Memory B cell (primary cell): ENCODE data around the gene MAPT.

Experiments
- ATAC-seq: fragments of 150-1000 bp; cut with Tn5 transposase; 2 replicates; pipeline ENCODE4 v1.10.0; 2021; ENCODE audit warnings: low read depth, mild to moderate bottlenecking, moderate library complexity
- DNase-seq, 2 donors: peaks; one replicate each; pipeline ENCODE4 v3.0.0; 2022; ENCODE audit warnings: low spot score in 2 of 2
- H3K27ac Mint-ChIP-seq: one replicate; pipeline ENCODE4 v1.8.0; 2022; ENCODE audit warnings: mild to moderate bottlenecking, moderate library complexity, mixed read lengths
- H3K27me3 Mint-ChIP-seq: one replicate; pipeline ENCODE4 v1.8.0; 2022; ENCODE audit warnings: mixed read lengths
- H3K36me3 Mint-ChIP-seq: one replicate; pipeline ENCODE4 v1.8.0; 2022; ENCODE audit warnings: mild to moderate bottlenecking, mixed read lengths
- H3K4me1 Mint-ChIP-seq: one replicate; pipeline ENCODE4 v1.8.0; 2022; ENCODE audit warnings: mixed read lengths
- H3K4me3 Mint-ChIP-seq: one replicate; pipeline ENCODE4 v1.8.0; 2022; ENCODE audit warnings: mild to moderate bottlenecking, moderate library complexity, mixed read lengths
- H3K9me3 Mint-ChIP-seq: one replicate; pipeline ENCODE4 v1.8.0; 2022; ENCODE audit warnings: mixed read lengths

The MAPT gene

GRCh38 chr17:46028374-46028773 is 134.0 kb downstream of the MAPT start:
- Mint-ChIP-seq H3K4me3 (no peak overlapping the region), H3K27ac (peak overlapping the region; percentile 89)

DNA sequence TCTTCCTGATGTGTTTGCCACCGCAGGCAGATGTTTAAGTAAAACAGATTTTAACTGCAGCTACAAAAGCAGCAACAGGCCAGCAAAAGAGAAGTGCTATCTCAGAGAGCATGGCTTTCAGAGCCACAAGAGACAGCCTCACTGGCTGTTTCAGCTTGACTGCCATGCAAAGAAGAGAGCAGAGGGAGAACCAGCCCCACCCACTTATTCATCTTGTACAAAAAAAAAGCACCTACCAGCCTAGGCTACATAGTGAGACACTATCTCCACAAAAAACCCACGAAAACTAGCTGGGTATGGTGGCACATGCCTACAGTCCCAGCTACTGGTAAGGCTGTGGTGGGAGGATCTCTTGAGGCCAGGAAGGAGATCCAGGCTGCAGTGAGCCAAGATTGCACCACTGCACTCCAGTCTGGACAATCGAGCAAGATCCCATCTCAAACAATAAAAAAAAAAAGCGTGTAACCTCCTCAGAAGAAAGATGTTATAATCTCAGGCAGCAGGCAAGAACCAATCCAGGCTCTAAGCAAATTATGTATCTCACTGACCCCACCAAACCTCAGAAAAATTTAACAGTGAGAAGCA is 134.7 kb downstream of the MAPT start:
- H3K4me3 Mint-ChIP-seq = no peak overlapping the region
- no peaks in the 10 kb centered on the region for H3K9me3 Mint-ChIP-seq
- peak overlapping the region; percentile 89 for H3K27ac Mint-ChIP-seq
- ATAC-seq (peak; percentile 91), DNase-seq (peak; percentile 25 to 50)
- H3K27me3 Mint-ChIP-seq = no peaks in the 10 kb centered on the region
- peaks cover 50% of the 10 kb centered on the region for H3K4me1 Mint-ChIP-seq
- peaks cover 33% of the 10 kb centered on the region for H3K36me3 Mint-ChIP-seq

More at GRCh38 chr17:46028374-46028773, 134.0 kb downstream of the MAPT start:
- no peaks in the 10 kb centered on the region for H3K27me3 Mint-ChIP-seq
- DNase-seq (no peak), ATAC-seq (no peak)
- peaks cover 31% of the 10 kb centered on the region for H3K36me3 Mint-ChIP-seq
- peaks cover 53% of the 10 kb centered on the region for H3K4me1 Mint-ChIP-seq
- no peaks in the 10 kb centered on the region for H3K9me3 Mint-ChIP-seq

GRCh38 chr17:46029627-46030026 is 135.3 kb downstream of the MAPT start:
- Mint-ChIP-seq H3K27ac (peak overlapping the region; percentile 89), H3K36me3 (peaks cover 35% of the 10 kb centered on the region), H3K27me3 (no peaks in the 10 kb centered on the region), H3K4me1 (peaks cover 49% of the 10 kb centered on the region), H3K9me3 (no peaks in the 10 kb centered on the region), H3K4me3 (no peak overlapping the region)
- DNase-seq (no peak), ATAC-seq (no peak)

GRCh38 chr17:46030752-46031151 is 136.4 kb downstream of the MAPT start:
- peaks cover 40% of the 10 kb centered on the region for H3K4me1 Mint-ChIP-seq
- H3K27me3 Mint-ChIP-seq = no peaks in the 10 kb centered on the region
- H3K9me3 Mint-ChIP-seq = no peaks in the 10 kb centered on the region
- DNase-seq (no peak), ATAC-seq (no peak)
- H3K4me3 Mint-ChIP-seq = no peak overlapping the region
- H3K36me3 Mint-ChIP-seq = peaks cover 43% of the 10 kb centered on the region
- peak overlapping the region; percentile 17 for H3K27ac Mint-ChIP-seq

DNA sequence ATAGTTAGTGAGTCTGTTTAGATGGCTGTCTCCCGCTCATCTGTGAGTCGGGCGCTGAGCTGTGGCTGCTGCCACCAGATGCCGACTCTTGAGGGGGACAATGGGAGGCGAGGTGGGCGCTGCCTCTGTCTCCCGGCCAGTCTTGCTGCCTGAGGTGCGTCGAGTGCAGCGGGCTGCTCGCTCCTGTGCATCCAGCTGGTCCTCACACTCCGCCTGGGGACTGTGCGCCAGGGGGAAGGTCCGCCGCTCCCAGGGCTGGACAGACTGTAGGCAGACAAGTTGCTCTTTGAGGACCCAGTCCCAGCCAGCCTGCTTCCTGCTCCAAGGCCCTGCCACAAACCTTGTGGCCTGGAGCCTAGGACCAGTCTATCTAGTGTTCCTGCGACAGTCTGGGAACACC is 137.1 kb downstream of the MAPT start:
- Mint-ChIP-seq H3K4me1 (peaks cover 33% of the 10 kb centered on the region), H3K27me3 (no peaks in the 10 kb centered on the region), H3K27ac (peak overlapping the region; percentile 84), H3K4me3 (no peak overlapping the region), H3K36me3 (peaks cover 43% of the 10 kb centered on the region), H3K9me3 (no peaks in the 10 kb centered on the region)
- ATAC-seq (no peak), DNase-seq (no peak)

DNA sequence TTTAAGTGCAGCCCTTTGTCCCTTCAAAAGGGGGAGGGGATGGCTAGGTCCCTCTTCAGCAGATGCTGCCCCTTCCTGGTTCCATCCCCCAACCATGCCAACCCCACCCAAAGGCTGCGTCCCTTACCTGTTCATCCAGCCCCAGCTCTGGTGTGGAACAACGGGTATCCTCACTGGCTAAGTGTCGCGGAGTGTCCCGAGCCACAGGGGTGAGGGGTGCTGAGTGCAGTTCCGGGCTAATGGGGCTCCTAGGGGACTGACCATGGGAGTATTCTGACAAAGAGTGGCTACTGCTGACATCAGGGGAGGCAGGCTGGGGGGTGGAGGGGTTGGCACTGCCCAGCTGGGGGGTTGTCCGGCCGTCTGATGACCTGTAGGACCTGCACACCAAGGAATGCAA is 137.6 kb downstream of the MAPT start:
- H3K4me3 Mint-ChIP-seq = no peak overlapping the region
- DNase-seq = no peak
- peak overlapping the region; percentile 84 for H3K27ac Mint-ChIP-seq
- no peak for ATAC-seq
- peaks cover 45% of the 10 kb centered on the region for H3K36me3 Mint-ChIP-seq
- H3K27me3 Mint-ChIP-seq = no peaks in the 10 kb centered on the region
- H3K9me3 Mint-ChIP-seq = no peaks in the 10 kb centered on the region
- peaks cover 29% of the 10 kb centered on the region for H3K4me1 Mint-ChIP-seq

GRCh38 chr17:46032909-46033308 is 138.6 kb downstream of the MAPT start:
- no peaks in the 10 kb centered on the region for H3K27me3 Mint-ChIP-seq
- H3K9me3 Mint-ChIP-seq = no peaks in the 10 kb centered on the region
- H3K4me3 Mint-ChIP-seq = no peak overlapping the region
- H3K27ac Mint-ChIP-seq = peak overlapping the region; percentile 84
- peaks cover 49% of the 10 kb centered on the region for H3K36me3 Mint-ChIP-seq
- no peak for ATAC-seq
- DNase-seq = no peak
- H3K4me1 Mint-ChIP-seq = peaks cover 20% of the 10 kb centered on the region

DNA sequence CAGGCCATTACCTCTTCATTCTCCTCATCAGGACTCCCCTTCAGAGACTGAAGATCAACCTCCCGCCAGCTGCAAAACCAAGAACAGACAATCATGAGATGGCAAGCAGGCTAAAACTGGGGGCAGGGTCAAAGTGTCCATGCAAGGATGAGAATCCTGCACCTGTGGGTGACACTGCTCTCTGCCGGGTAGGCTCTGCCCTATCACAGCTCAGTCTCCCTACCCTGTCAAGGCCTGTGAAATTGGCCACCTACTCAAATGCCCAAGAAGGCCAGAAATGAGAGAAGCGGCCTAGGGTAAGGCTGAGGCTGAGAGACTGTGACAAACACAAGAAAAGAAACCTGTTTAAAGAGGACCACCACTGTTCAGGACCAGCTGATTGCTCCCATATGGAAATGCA is 139.0 kb downstream of the MAPT start:
- no peak for DNase-seq
- no peaks in the 10 kb centered on the region for H3K27me3 Mint-ChIP-seq
- H3K36me3 Mint-ChIP-seq = peaks cover 53% of the 10 kb centered on the region
- no peak for ATAC-seq
- H3K27ac Mint-ChIP-seq = peak overlapping the region; percentile 84
- H3K4me1 Mint-ChIP-seq = peaks cover 17% of the 10 kb centered on the region
- H3K4me3 Mint-ChIP-seq = no peak overlapping the region
- H3K9me3 Mint-ChIP-seq = no peaks in the 10 kb centered on the region

GRCh38 chr17:46035112-46035818 is 140.9 kb downstream of the MAPT start:
- Mint-ChIP-seq H3K36me3 (peaks cover 46% of the 10 kb centered on the region), H3K4me3 (no peak overlapping the region), H3K27me3 (no peaks in the 10 kb centered on the region), H3K4me1 (peaks cover 7% of the 10 kb centered on the region), H3K9me3 (no peaks in the 10 kb centered on the region), H3K27ac (peak overlapping the region; percentile 84)
- ATAC-seq (peak; percentile 62), DNase-seq (no peak)

- Mint-ChIP-seq H3K27me3 (no peaks in the 10 kb centered on the region), H3K27ac (peak overlapping the region; percentile 24), H3K36me3 (peaks cover 42% of the 10 kb centered on the region), H3K9me3 (no peaks in the 10 kb centered on the region), H3K4me3 (no peak overlapping the region), H3K4me1 (peaks cover 3% of the 10 kb centered on the region)
- no peak for DNase-seq
- no peak for ATAC-seq
These were observed 142.1 kb downstream of the MAPT start for GRCh38 chr17:46036491-46036890.

GRCh38 chr17:46037722-46038255 is 143.4 kb downstream of the MAPT start:
- peaks cover 35% of the 10 kb centered on the region for H3K36me3 Mint-ChIP-seq
- DNase-seq (no peak), ATAC-seq (no peak)
- peaks cover 3% of the 10 kb centered on the region for H3K4me1 Mint-ChIP-seq
- no peak overlapping the region for H3K4me3 Mint-ChIP-seq
- no peaks in the 10 kb centered on the region for H3K9me3 Mint-ChIP-seq
- H3K27ac Mint-ChIP-seq = peak overlapping the region; percentile 71
- no peaks in the 10 kb centered on the region for H3K27me3 Mint-ChIP-seq

DNA sequence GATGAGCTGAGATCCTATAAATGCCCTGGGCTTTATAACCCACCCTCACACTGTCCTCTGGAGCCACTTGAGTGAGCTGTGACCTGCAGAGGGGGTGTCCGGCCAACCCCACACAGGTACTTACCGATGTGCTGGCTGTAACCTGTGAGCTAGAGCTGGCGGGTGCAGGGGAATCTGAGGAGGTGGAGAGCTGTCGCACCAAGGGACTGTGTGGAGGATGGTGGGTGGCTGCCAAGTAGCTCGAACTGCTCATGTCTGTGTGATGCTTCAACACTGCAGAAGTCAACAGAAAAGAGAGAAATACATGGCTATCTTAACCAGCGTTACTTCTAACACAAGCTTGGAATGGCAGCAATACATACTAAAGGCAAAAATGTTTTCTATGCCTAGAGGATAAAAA is 144.1 kb downstream of the MAPT start:
- Mint-ChIP-seq H3K36me3 (peaks cover 30% of the 10 kb centered on the region), H3K9me3 (no peaks in the 10 kb centered on the region), H3K27me3 (no peaks in the 10 kb centered on the region), H3K27ac (peak overlapping the region; percentile 71), H3K4me3 (no peak overlapping the region), H3K4me1 (peaks cover 3% of the 10 kb centered on the region)
- no peak for ATAC-seq
- DNase-seq = no peak

DNA sequence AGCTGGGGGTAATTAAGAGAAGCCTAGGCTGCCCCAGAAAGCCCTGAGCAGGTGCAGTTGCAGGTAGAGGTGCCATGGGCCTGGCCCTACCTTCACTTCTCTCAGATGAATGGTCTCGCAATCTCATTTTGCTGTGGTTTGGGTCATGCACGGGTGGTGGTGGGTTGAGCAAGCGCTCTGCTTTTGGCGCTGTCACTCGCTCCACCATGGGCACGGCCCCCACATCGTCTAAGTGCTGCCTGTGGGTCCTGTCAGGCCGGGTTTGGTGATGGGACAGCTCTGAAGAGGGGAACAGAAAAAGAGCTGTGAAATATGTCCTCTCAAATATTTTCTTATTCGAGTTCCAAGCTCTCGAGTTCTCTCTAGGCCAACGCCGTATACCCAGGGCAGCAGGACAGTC is 144.6 kb downstream of the MAPT start:
- Mint-ChIP-seq H3K4me3 (no peak overlapping the region), H3K27ac (no peak overlapping the region), H3K36me3 (peaks cover 33% of the 10 kb centered on the region), H3K27me3 (no peaks in the 10 kb centered on the region), H3K9me3 (no peaks in the 10 kb centered on the region), H3K4me1 (peaks cover 3% of the 10 kb centered on the region)
- no peak for ATAC-seq
- DNase-seq = no peak

DNA sequence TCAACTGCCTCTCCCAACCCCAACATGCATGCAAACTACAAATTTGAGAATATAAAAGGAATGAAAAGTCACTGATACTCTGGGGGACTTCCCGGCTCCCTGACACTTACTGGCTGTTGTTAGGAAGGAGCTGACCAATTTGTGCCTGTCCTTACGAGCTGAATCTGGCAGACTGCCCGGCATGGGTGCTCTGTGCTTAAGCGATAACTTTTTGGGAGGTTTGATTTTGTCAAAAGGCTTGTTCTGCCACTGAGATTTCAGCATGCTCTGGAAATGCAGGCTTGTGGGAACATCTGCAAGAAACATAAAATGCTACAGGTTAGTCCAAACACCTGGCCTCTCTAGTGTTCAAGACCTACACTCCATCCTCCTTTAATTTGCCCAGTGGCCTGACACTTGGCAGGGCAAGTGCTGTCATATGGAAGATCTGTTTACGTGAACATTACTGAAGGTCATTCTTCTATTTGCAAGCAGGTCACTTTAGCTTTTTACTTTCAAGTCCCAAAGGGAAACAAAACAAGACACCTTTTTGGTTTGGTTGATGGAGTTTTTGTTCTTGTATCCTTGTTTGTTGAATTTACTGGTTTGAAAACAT is 145.3 kb downstream of the MAPT start:
- Mint-ChIP-seq H3K27me3 (no peaks in the 10 kb centered on the region), H3K4me3 (no peak overlapping the region), H3K36me3 (peaks cover 29% of the 10 kb centered on the region), H3K4me1 (peaks cover 8% of the 10 kb centered on the region), H3K9me3 (no peaks in the 10 kb centered on the region), H3K27ac (no peak overlapping the region)
- ATAC-seq = no peak
- DNase-seq = no peak
